MCF 10A (cell line): ENCODE measurements around the gene NOB1. TPM values are rescaled to one million over a fixed set of nuclear protein-coding genes. Genes with fewer than 3 reads are reported as not detected.

ENCODE experiments used
- BruUV-seq: library from RNA; stranded (reverse); fragments of 400-500 nt; replicated peaks from 2 replicates; lab custom pipeline; 2021; lab: Mats Ljungman, UMichigan
- CTCF ChIA-PET: fragments of 300-600 bp; sonication (Branson Sonifier 250); formaldehyde crosslinking; extraction: SDS; loops from one replicate; lab custom pipeline; 2021; ENCODE audit warnings: antibody characterized with exemption, inconsistent platforms; lab: Yijun Ruan, JAX
- POLR2A ChIA-PET: fragments of 300-600, 350-650 bp; sonication (Branson Sonifier 250); formaldehyde crosslinking; extraction: SDS; loops from one replicate; lab custom pipeline; 2020; ENCODE audit warnings: antibody characterized with exemption, inconsistent platforms; lab: Yijun Ruan, JAX
- DNase-seq: peaks from one replicate; pipeline ENCODE4 v3.0.0-alpha.2; 2018; ENCODE audit not compliant: unreplicated experiment
- H3K27ac Mint-ChIP-seq: one replicate; pipeline ENCODE4 v1.8.0; 2022; ENCODE audit warnings: mild to moderate bottlenecking, low read depth, mixed read lengths; ENCODE audit not compliant: unreplicated experiment
- H3K27me3 Mint-ChIP-seq: one replicate; pipeline ENCODE4 v1.8.0; 2022; ENCODE audit warnings: mixed read lengths; ENCODE audit not compliant: insufficient read depth, unreplicated experiment
- H3K36me3 Mint-ChIP-seq: one replicate; pipeline ENCODE4 v1.8.0; 2022; ENCODE audit warnings: mild to moderate bottlenecking, moderate library complexity, mixed read lengths; ENCODE audit not compliant: insufficient read depth, unreplicated experiment
- H3K4me1 Mint-ChIP-seq: one replicate; pipeline ENCODE4 v1.8.0; 2022; ENCODE audit warnings: mixed read lengths; ENCODE audit not compliant: insufficient read depth, unreplicated experiment
- H3K4me3 Mint-ChIP-seq: one replicate; pipeline ENCODE4 v1.8.0; 2022; ENCODE audit warnings: mild to moderate bottlenecking, moderate library complexity, mixed read lengths; ENCODE audit not compliant: unreplicated experiment
- H3K9me3 Mint-ChIP-seq: one replicate; pipeline ENCODE4 v1.8.0; 2022; ENCODE audit warnings: mixed read lengths; ENCODE audit not compliant: unreplicated experiment
- intact Hi-C: fragments of 100-400 bp; cut with micrococcal nuclease; formaldehyde crosslinking; loops from 2 replicates; pipeline ENCODE4 v1.14.1; 2022
- total RNA-seq: library from RNA; stranded (reverse); gene quantifications from 2 replicates; pipeline ENCODE4 v1.2.3, GENCODE V29; 2022
- TF ChIP-seq, protein P1 (sequence below): fragments of 200-600 bp; IDR thresholded peaks from one replicate; pipeline ENCODE4 v1.8.0; 2022; ENCODE audit warnings: antibody characterized with exemption, mild to moderate bottlenecking; ENCODE audit not compliant: unreplicated experiment

The NOB1 gene
- total RNA-seq, 1 experiment from 2014 or later, result 110 TPM

DNA sequence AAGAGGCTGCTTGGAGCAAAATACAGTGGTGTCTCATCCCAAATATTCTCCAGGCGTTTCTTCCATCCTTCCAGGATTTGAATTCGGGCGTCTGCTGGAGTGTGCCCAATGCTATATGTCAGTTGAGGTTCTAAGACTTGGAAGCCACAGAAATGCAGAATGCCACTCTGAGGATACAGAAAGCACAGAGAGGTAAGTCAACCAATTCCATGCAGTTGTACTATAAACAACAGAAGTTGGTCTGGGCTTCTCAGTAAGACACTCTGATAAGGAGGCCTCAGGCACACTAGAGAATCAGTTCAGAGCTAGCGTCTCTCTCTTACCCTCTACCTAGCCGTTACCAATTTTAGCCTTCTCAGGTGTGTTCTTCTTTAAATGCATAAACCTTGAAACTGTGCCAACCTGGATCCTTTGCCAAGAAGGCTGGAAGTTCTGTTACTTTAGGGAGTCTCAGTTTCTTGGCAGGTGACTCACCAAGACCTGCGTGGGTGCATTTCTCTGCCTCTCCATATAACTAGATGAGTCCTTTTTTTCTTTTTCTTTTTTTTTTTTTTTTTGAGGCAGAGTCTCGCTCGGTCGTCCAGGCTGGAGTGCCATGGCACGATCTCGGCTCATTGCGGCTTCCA is 43.5 kb downstream of the NOB1 start:
- ChIA-PET POLR2A (interaction anchor here (0.8 to 6.5 kb wide), 7 partner anchors 9 to 51 kb away, joined by 3 to 83 read pairs (median 4); partner anchors contain the start of genes NOB1, NQO1 and WWP2), CTCF (interaction anchor here (0.6 to 6.1 kb wide), 10 partner anchors 11 to 315 kb away, joined by 3 to 98 read pairs (median 5); partner anchors contain the start of genes NOB1 and NQO1)
- H3K27me3 Mint-ChIP-seq, result no peaks in the 10 kb centered on the region
- TF ChIP-seq, protein P1, sequence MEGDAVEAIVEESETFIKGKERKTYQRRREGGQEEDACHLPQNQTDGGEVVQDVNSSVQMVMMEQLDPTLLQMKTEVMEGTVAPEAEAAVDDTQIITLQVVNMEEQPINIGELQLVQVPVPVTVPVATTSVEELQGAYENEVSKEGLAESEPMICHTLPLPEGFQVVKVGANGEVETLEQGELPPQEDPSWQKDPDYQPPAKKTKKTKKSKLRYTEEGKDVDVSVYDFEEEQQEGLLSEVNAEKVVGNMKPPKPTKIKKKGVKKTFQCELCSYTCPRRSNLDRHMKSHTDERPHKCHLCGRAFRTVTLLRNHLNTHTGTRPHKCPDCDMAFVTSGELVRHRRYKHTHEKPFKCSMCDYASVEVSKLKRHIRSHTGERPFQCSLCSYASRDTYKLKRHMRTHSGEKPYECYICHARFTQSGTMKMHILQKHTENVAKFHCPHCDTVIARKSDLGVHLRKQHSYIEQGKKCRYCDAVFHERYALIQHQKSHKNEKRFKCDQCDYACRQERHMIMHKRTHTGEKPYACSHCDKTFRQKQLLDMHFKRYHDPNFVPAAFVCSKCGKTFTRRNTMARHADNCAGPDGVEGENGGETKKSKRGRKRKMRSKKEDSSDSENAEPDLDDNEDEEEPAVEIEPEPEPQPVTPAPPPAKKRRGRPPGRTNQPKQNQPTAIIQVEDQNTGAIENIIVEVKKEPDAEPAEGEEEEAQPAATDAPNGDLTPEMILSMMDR, result no peak
- intact Hi-C loops, result loop anchor here (1.0 kb wide), 1 partner anchor 15 kb away; the partner anchor contains the start of gene NQO1
- H3K9me3 Mint-ChIP-seq, result no peaks in the 10 kb centered on the region
- no TSS peak for BruUV-seq
- DNase-seq, result peak; percentile 100
- H3K4me1 Mint-ChIP-seq, result peaks cover 16% of the 10 kb centered on the region
- peak overlapping the region; percentile 56 for H3K27ac Mint-ChIP-seq
- peak overlapping the region; percentile 42 for H3K4me3 Mint-ChIP-seq
- H3K36me3 Mint-ChIP-seq, result peaks cover 68% of the 10 kb centered on the region

DNA sequence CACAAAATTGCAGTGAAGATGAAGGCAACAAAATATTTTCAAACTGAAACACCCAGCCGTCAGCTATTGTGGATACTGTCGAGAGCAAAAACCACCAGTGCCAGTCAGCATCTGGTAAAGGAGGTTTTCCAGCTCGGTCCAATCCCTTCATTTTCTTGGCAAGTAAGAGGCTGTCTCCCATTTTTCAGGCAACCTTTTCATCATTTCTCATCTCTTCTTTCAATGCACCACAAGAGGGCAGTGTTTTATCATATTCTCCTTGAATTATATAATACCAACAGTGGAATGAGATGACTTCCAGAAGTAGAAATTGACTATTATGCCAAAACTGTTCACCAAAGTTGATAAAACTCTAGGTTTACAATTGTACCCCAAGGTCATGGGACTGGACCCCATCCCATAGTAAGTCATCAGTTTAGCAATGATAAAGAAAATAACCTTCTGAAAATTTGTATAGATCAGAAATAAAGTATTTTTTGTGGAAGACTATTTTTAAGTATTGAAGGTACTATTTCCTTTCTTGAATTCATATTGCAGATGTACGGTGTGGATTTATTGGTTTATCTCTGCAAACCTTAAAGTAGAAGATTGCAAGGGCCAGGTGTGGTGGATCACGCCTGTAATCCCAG is 45.2 kb downstream of the NOB1 start:
- H3K27ac Mint-ChIP-seq, result no peak overlapping the region
- CTCF ChIA-PET, result interaction anchor here (0.6 to 6.1 kb wide), 21 partner anchors 11 to 316 kb away, joined by 3 to 98 read pairs (median 5); partner anchors contain the start of genes NOB1, NQO1 and WWP2
- H3K36me3 Mint-ChIP-seq, result peaks cover 65% of the 10 kb centered on the region
- no peak overlapping the region for H3K4me3 Mint-ChIP-seq
- POLR2A ChIA-PET, result interaction anchor here (0.7 to 6.5 kb wide), 7 partner anchors 11 to 54 kb away, joined by 3 to 83 read pairs (median 6); partner anchors contain the start of genes NOB1 and NQO1
- DNase-seq, result peak; percentile 81
- intact Hi-C loops, result loop anchor here (1.0 kb wide), 2 partner anchors 45 to 311 kb away; partner anchors contain the start of gene NOB1
- H3K9me3 Mint-ChIP-seq, result no peaks in the 10 kb centered on the region
- H3K27me3 Mint-ChIP-seq, result no peaks in the 10 kb centered on the region
- peaks cover 16% of the 10 kb centered on the region for H3K4me1 Mint-ChIP-seq
- BruUV-seq, result no TSS peak
- TF ChIP-seq, protein P1, result peak; percentile 65

DNA sequence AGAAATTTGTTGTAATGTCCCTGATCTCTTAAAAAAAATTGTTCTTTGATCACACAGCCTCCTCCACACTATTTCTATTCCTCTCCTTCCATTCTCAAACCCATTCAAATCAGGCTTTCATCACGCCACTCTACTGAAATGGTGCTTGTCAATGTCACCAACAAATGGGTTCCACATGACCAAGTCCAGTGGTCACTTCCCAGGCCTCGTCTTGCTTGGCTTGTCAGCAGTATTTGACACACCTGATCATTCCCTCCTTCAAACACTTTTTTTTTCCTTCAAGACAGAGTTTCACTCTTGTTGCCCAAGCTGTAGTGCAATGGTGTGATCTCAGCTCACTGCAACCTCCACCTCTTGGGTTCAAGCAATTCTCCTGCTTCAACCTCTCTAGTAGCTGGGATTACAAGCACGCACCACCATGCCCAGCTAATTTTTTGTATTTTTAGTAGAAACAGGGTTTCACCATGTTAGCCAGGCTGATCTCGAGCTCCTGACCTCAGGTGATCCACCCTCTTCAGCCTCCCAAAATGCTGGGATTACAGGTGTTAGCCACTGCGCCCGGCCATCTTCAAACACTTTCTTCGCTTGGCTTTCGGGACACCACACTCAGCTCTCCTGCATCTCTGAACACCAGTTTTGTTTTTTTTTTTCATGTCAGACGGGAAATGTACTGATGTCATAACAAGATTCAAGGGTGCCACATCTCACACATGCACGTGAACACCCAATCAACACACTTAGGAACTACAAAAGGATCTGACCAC is 46.6 kb downstream of the NOB1 start:
- intact Hi-C loops, result no loop called here
- CTCF ChIA-PET, result interaction anchor here (0.6 to 6.1 kb wide), 11 partner anchors 9 to 393 kb away, joined by 3 to 98 read pairs (median 7); partner anchors contain the start of genes NOB1, NQO1 and WWP2
- POLR2A ChIA-PET, result interaction anchor here (0.5 to 6.5 kb wide), 6 partner anchors 10 to 970 kb away, joined by 3 to 83 read pairs (median 6); partner anchors contain the start of genes NOB1 and NQO1
- no peaks in the 10 kb centered on the region for H3K27me3 Mint-ChIP-seq
- no peak overlapping the region for H3K4me3 Mint-ChIP-seq
- peaks cover 16% of the 10 kb centered on the region for H3K4me1 Mint-ChIP-seq
- no peaks in the 10 kb centered on the region for H3K9me3 Mint-ChIP-seq
- H3K27ac Mint-ChIP-seq, result no peak overlapping the region
- no peak for DNase-seq
- peaks cover 67% of the 10 kb centered on the region for H3K36me3 Mint-ChIP-seq
- TF ChIP-seq, protein P1, result no peak
- BruUV-seq, result no TSS peak
